Neural progenitor cell (in vitro differentiated cells): ENCODE results near the gene AMPH. TPM values are rescaled to one million over a fixed set of nuclear protein-coding genes. Genes with fewer than 3 reads are reported as not detected.
"Not testable (repeated sequence)": the region's sequence is repeated elsewhere in the genome, so short reads cannot be mapped to it uniquely, and the experiment has no call there.

Source experiments
- DNase-seq: peaks from one replicate; pipeline ENCODE4 v3.0.0-alpha.2; 2016; ENCODE audit warnings: low spot score
- H2AFZ ChIP-seq: fragments of 200-600 bp; sonication (generic); replicated peaks from 2 replicates; pipeline ENCODE4 v1.6.1; 2016; ENCODE audit warnings: antibody characterized with exemption
- H3F3A ChIP-seq: fragments of 200-600 bp; sonication (generic); 2 replicates; pipeline ENCODE4 v1.6.1; 2016; ENCODE audit warnings: antibody characterized with exemption, low read depth
- H3K27ac ChIP-seq: fragments of 200-600 bp; sonication (generic); 2 replicates; pipeline ENCODE4 v1.5.1; 2016; ENCODE audit warnings: mild to moderate bottlenecking
- H3K27me3 ChIP-seq: fragments of 200-600 bp; sonication (generic); 2 replicates; pipeline ENCODE4 v1.6.1; 2016; ENCODE audit warnings: mild to moderate bottlenecking, moderate library complexity
- H3K36me3 ChIP-seq: fragments of 200-600 bp; sonication (generic); 2 replicates; pipeline ENCODE4 v1.5.1; 2016
- H3K4me1 ChIP-seq: fragments of 200-600 bp; sonication (generic); 2 replicates; pipeline ENCODE4 v1.6.1; 2016; ENCODE audit warnings: mixed run types
- H3K4me2 ChIP-seq: fragments of 200-600 bp; sonication (generic); 2 replicates; pipeline ENCODE4 v1.6.1; 2016
- H3K4me3 ChIP-seq: fragments of 200-600 bp; sonication (generic); 2 replicates; pipeline ENCODE4 v1.5.1; 2016
- H3K79me2 ChIP-seq: fragments of 200-600 bp; sonication (generic); 2 replicates; pipeline ENCODE4 v1.6.1; 2016; ENCODE audit warnings: low read depth
- H3K9ac ChIP-seq: fragments of 200-600 bp; sonication (generic); 2 replicates; pipeline ENCODE4 v1.6.1; 2016
- H3K9me3 ChIP-seq: fragments of 200-600 bp; sonication (generic); 2 replicates; pipeline ENCODE4 v1.5.1; 2016; ENCODE audit warnings: low read depth
- H4K20me1 ChIP-seq: fragments of 200-600 bp; sonication (generic); 2 replicates; pipeline ENCODE4 v1.6.1; 2016; ENCODE audit warnings: low read depth
- H3K27ac Mint-ChIP-seq: 3 replicates; pipeline ENCODE4 v1.8.0; 2021; ENCODE audit warnings: mixed read lengths
- H3K27me3 Mint-ChIP-seq: 2 replicates; pipeline ENCODE4 v1.8.0; 2022; ENCODE audit warnings: low read depth, mild to moderate bottlenecking, inconsistent platforms, moderate library complexity, mixed read lengths; ENCODE audit not compliant: insufficient read depth
- H3K36me3 Mint-ChIP-seq: 3 replicates; pipeline ENCODE4 v1.8.0; 2021; ENCODE audit warnings: mixed read lengths
- H3K4me1 Mint-ChIP-seq: 3 replicates; pipeline ENCODE4 v1.8.0; 2021; ENCODE audit warnings: mixed read lengths
- H3K4me3 Mint-ChIP-seq: 3 replicates; pipeline ENCODE4 v1.8.0; 2021; ENCODE audit warnings: mild to moderate bottlenecking, moderate library complexity, mixed read lengths
- H3K9me3 Mint-ChIP-seq: 3 replicates; pipeline ENCODE4 v1.8.0; 2020; ENCODE audit warnings: mixed read lengths
- EZH2 ChIP-seq: fragments of 200-600 bp; sonication (generic); IDR thresholded peaks from 2 replicates; pipeline ENCODE4 v1.6.1; 2017; ENCODE audit warnings: antibody characterized with exemption, mild to moderate bottlenecking, moderate library complexity
- EZH2phosphoT487 ChIP-seq: fragments of 200-600 bp; sonication (generic); IDR thresholded peaks from 2 replicates; pipeline ENCODE4 v1.6.1; 2017; ENCODE audit warnings: antibody characterized with exemption
- total RNA-seq: library from RNA; depleted of rRNA; stranded (reverse); fragments of >200 nt; gene quantifications from 2 replicates; pipeline ENCODE4 v1.2.3, GENCODE V29; 2015; ENCODE audit warnings: low replicate concordance
- TF ChIP-seq, protein P1 (sequence below): fragments of 200-600 bp; sonication (generic); IDR thresholded peaks from 2 replicates; pipeline ENCODE4 v1.5.1; 2017; ENCODE audit warnings: antibody characterized with exemption, mild to moderate bottlenecking

Gene AMPH
- total RNA-seq, 1 donor from 2014 or later = 21.2 TPM

DNA sequence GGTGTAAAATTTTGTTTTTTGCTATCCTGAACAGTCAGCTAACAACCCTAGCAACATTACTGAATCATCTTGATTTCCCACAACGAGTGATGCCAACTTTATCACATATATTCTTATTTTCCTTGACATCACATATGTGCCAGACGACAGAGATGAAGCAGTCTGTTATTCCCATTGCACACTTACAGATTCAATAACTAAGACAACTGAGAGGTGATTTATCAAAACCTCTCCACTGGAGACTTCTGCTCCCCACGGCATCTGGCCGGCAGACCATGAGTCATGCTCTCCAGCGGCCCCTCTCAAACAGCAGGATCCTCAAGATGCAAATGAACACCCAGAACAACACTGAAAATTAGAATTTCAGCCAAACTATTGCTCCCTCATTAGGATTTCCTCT, 57.1 kb downstream of the AMPH start:
- Histone ChIP-seq H3F3A (no peaks in the 10 kb centered on the region), H3K4me3 (no peak overlapping the region), H3K4me1 (no peaks in the 10 kb centered on the region), H3K27me3 (no peaks in the 10 kb centered on the region), H3K79me2 (no peaks in the 10 kb centered on the region), H3K4me2 (no peak overlapping the region), H3K9me3 (no peaks in the 10 kb centered on the region), H3K9ac (no peak overlapping the region), H3K36me3 (no peaks in the 10 kb centered on the region), H3K27ac (no peak overlapping the region), H2AFZ (no peak overlapping the region), H4K20me1 (no peaks in the 10 kb centered on the region)
- Mint-ChIP-seq H3K27ac (no peak overlapping the region), H3K4me1 (peaks cover 3% of the 10 kb centered on the region), H3K9me3 (peaks cover 7% of the 10 kb centered on the region), H3K27me3 (peaks cover 2% of the 10 kb centered on the region), H3K36me3 (peaks cover 3% of the 10 kb centered on the region), H3K4me3 (no peak overlapping the region)
- TF ChIP-seq EZH2phosphoT487 (no peak), EZH2 (no peak)
- TF ChIP-seq, protein P1, sequence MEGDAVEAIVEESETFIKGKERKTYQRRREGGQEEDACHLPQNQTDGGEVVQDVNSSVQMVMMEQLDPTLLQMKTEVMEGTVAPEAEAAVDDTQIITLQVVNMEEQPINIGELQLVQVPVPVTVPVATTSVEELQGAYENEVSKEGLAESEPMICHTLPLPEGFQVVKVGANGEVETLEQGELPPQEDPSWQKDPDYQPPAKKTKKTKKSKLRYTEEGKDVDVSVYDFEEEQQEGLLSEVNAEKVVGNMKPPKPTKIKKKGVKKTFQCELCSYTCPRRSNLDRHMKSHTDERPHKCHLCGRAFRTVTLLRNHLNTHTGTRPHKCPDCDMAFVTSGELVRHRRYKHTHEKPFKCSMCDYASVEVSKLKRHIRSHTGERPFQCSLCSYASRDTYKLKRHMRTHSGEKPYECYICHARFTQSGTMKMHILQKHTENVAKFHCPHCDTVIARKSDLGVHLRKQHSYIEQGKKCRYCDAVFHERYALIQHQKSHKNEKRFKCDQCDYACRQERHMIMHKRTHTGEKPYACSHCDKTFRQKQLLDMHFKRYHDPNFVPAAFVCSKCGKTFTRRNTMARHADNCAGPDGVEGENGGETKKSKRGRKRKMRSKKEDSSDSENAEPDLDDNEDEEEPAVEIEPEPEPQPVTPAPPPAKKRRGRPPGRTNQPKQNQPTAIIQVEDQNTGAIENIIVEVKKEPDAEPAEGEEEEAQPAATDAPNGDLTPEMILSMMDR = no peak
- DNase-seq = no peak

DNA sequence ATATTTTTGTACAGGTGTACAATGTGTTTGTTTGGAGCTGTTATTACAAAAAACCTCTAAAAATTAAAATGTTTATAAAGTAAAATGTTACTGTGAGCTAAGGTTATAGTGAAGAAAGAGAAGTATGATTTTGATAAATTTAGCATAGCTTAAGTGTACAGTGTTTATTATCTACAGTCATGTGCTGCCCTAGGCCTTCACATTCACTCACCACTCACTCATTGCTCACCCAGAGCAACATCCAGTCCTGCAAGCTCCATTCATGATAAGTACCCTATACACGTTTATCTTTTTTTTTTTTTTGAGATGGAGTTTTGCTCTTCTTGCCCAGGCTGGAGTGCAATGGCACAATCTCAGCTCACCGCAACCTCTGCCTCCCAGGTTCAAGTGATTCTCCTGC, 59.6 kb downstream of the AMPH start:
- not testable (repeated sequence) for H3K27me3 ChIP-seq, H3K4me3 Mint-ChIP-seq, H3K27ac Mint-ChIP-seq, H3K4me3 ChIP-seq, H3K9ac ChIP-seq, H3K4me2 ChIP-seq, H3K9me3 Mint-ChIP-seq, H3K9me3 ChIP-seq, H3K79me2 ChIP-seq, H3F3A ChIP-seq, DNase-seq, H3K4me1 ChIP-seq, H3K36me3 Mint-ChIP-seq, H3K4me1 Mint-ChIP-seq, H3K27me3 Mint-ChIP-seq, H4K20me1 ChIP-seq, H3K36me3 ChIP-seq, H3K27ac ChIP-seq, H2AFZ ChIP-seq

DNA sequence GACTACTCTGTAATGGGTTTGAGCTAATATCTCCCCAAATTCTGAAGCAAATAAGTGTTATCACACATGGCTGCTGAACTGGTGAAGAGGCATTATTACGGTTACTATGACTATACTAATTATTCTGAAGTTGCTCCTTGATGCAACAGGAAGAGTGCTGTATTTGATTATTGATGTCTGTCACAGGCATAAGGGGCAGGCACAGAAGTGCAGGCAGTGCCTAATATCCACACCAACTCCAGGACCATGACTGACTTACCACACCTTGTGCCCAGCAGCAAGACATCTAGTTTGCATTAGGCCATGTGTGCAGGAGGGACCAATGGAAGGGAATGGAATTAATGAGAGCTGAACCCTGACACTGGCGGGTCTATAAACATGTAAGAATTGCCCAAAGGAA, 62.7 kb downstream of the AMPH start:
- H3K4me3 ChIP-seq = no peak overlapping the region
- no peak overlapping the region for H3K27ac Mint-ChIP-seq
- H3K4me1 ChIP-seq = peaks cover 8% of the 10 kb centered on the region
- no peak overlapping the region for H3K4me2 ChIP-seq
- H3K79me2 ChIP-seq = no peaks in the 10 kb centered on the region
- no peak overlapping the region for H3K9ac ChIP-seq
- no peaks in the 10 kb centered on the region for H3K4me1 Mint-ChIP-seq
- H3K4me3 Mint-ChIP-seq = no peak overlapping the region
- H3K9me3 Mint-ChIP-seq = peaks cover 8% of the 10 kb centered on the region
- TF ChIP-seq, protein P1 = no peak
- TF ChIP-seq EZH2 (no peak), EZH2phosphoT487 (no peak)
- peaks cover 2% of the 10 kb centered on the region for H3K27me3 Mint-ChIP-seq
- no peak for DNase-seq
- no peaks in the 10 kb centered on the region for H4K20me1 ChIP-seq
- H3K36me3 ChIP-seq = peaks cover 6% of the 10 kb centered on the region
- no peaks in the 10 kb centered on the region for H3K27me3 ChIP-seq
- no peaks in the 10 kb centered on the region for H3F3A ChIP-seq
- H2AFZ ChIP-seq = no peak overlapping the region
- H3K36me3 Mint-ChIP-seq = no peaks in the 10 kb centered on the region
- no peak overlapping the region for H3K27ac ChIP-seq
- no peaks in the 10 kb centered on the region for H3K9me3 ChIP-seq

DNA sequence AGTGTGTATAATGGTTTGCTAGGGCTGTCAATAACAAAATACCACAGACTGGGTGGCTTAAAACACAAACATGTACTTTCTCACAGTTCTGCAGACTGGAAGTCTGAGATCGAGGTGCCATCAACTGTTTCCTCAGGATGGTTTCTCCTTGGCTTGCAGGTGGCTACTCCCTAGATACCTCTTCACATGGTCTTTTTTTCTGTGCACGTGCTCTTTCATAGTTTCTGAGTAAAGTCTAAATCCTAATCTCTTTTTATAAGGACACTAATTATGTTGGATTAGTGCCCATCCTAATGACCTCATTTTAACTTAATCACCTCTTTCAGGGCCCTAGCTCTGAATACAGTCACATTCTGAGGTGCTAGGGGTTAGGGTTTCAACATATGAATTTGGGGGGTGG, 65.9 kb downstream of the AMPH start:
- TF ChIP-seq EZH2 (no peak), EZH2phosphoT487 (no peak)
- TF ChIP-seq, protein P1 = no peak
- H3K36me3 Mint-ChIP-seq = no peaks in the 10 kb centered on the region
- no peaks in the 10 kb centered on the region for H3K79me2 ChIP-seq

More for the DNA sequence above, 65.9 kb downstream of the AMPH start:
- H3K36me3 ChIP-seq = peaks cover 6% of the 10 kb centered on the region
- H2AFZ ChIP-seq = no peak overlapping the region
- no peak overlapping the region for H3K4me3 ChIP-seq
- peaks cover 8% of the 10 kb centered on the region for H3K4me1 ChIP-seq
- no peaks in the 10 kb centered on the region for H3F3A ChIP-seq
- H3K4me1 Mint-ChIP-seq = peaks cover 4% of the 10 kb centered on the region
- no peak overlapping the region for H3K27ac Mint-ChIP-seq
- H3K27me3 Mint-ChIP-seq = peaks cover 2% of the 10 kb centered on the region
- peak overlapping the region; percentile 8 for H3K27ac ChIP-seq
- H3K9ac ChIP-seq = no peak overlapping the region
- H3K4me3 Mint-ChIP-seq = no peak overlapping the region
- H4K20me1 ChIP-seq = no peaks in the 10 kb centered on the region
- H3K4me2 ChIP-seq = no peak overlapping the region
- H3K9me3 Mint-ChIP-seq = peaks cover 8% of the 10 kb centered on the region
- peak; percentile 20 for DNase-seq
- H3K9me3 ChIP-seq = no peaks in the 10 kb centered on the region
- H3K27me3 ChIP-seq = no peaks in the 10 kb centered on the region
